D721Med (cell line): ENCODE results near the gene MILR1.
A peak's percentile ranks its signal among the peaks of the same experiment; 100 is the strongest.

Experiments
- DNase-seq: peaks from one replicate; pipeline ENCODE4 v3.0.0; 2011; ENCODE audit warnings: low spot score; ENCODE audit not compliant: insufficient read length
- FAIRE-seq: peaks from 2 replicates; lab custom pipeline; 2011; peaks lifted over from hg19 to GRCh38; lab: Jason Lieb, UNC
- TF ChIP-seq, protein P1 (sequence below): IDR thresholded peaks from 2 replicates; pipeline ENCODE4 v1.5.1; 2012; ENCODE audit warnings: mild to moderate bottlenecking, control low read depth; ENCODE audit not compliant: insufficient read depth; ENCODE audit errors: missing control alignments

Gene MILR1

DNA sequence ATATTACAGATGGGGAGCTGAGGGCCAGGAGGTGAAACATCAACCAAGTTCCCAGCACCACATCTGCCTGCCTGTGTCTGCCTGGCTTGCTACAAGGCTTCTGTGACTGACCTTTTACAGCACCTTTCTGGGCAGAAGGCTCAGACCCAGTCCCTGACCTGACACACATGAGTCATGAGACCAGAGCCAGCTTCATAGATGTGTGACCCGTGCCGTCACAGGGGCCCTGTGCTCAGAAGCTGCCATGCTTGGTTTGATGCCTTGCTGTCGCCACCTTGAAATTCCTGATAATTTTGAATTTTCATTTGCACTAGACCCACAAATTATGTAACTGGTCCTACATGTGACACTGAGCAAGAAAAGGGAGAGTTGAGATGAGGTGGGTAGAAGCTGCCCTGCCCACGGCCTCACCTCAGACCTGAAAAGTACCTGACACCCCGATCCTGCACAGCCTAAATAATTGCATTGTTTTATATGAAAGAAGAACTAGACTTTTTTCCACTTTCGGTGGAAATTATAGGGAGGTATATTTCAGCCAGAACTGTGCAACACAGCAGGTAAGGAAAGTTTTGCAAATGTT lies 44.9 kb upstream of the MILR1 start:
- TF ChIP-seq, protein P1, sequence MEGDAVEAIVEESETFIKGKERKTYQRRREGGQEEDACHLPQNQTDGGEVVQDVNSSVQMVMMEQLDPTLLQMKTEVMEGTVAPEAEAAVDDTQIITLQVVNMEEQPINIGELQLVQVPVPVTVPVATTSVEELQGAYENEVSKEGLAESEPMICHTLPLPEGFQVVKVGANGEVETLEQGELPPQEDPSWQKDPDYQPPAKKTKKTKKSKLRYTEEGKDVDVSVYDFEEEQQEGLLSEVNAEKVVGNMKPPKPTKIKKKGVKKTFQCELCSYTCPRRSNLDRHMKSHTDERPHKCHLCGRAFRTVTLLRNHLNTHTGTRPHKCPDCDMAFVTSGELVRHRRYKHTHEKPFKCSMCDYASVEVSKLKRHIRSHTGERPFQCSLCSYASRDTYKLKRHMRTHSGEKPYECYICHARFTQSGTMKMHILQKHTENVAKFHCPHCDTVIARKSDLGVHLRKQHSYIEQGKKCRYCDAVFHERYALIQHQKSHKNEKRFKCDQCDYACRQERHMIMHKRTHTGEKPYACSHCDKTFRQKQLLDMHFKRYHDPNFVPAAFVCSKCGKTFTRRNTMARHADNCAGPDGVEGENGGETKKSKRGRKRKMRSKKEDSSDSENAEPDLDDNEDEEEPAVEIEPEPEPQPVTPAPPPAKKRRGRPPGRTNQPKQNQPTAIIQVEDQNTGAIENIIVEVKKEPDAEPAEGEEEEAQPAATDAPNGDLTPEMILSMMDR: no peak
- DNase-seq (no peak), FAIRE-seq (no peak)

DNA sequence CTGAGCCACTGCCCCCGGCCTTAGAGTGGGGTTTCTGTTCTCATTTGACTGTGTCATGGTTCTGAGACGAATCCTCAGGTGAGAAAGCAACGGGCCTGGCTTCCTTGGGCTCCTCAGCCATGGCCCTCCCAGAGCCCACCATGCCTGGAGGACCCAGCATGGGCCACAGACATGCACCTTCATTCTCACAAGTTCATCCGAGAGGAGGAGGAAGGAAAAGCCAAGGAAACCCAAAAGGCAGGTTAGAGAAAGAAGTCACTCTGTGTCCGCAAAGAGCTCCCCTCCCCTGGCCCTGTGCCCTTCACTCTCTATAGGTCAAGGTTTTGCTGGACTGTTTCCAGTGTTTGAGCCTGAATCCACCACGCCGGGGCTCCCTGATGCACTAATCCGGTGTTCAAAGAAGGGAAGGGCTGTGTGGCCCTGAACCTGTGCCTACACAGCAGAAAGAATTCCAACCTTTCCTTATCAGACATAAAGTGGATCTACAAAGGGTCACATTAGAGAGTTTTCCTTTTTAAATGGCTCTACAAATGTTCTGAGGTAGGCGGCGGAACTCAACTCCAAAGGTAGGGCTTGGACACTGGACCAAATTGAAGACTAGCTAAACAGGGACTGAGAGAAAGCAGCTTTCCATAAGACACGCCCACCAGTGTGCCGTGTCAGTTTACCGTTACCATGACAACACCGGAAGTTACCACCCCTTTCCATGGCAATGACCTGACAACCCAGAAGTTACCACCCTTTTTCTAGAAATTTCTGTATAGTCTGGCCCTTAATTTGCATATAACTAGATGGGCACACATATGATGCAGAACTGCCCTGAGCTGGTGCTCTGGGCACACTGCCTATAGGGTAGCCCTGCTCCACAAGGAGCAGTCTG lies 42.4 kb upstream of the MILR1 start:
- DNase-seq (no peak), FAIRE-seq (no peak)
- TF ChIP-seq, protein P1: no peak

DNA sequence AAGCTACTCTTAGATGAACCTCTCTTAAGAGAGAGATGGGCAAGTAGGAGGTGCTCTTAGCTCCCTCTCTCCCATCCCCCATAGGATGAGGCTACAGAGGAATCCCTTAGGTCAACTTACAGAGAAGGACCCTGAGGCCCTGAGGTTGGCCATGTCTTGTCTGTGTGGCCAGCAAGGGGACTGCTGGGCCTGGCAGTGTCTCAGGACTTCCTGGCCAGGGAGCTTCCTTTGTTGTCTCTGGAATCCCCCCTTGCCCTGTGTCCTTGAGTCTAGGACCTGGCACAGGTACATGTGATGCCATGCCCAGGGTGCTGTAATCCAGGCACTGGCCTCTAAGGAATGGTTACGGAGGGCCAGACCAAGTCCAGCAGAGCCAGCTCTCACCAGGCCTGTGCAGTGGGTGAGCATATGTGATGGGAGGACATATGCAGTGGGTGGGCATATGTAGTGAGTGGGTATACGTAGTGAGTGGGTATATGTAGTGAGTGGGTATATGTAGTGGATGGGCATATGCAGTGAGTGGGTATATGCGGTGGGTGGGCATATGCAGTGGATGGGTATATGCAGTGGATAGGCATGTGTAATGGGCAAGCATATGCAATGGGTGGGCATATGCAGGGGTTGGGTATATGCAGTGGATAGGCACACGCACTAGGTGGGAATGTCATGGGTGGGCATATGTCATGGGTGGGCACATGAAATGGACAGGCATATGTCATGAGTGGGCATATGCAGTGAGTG lies 38.0 kb upstream of the MILR1 start:
- DNase-seq (no peak), FAIRE-seq (no peak)
- TF ChIP-seq, protein P1: no peak

DNA sequence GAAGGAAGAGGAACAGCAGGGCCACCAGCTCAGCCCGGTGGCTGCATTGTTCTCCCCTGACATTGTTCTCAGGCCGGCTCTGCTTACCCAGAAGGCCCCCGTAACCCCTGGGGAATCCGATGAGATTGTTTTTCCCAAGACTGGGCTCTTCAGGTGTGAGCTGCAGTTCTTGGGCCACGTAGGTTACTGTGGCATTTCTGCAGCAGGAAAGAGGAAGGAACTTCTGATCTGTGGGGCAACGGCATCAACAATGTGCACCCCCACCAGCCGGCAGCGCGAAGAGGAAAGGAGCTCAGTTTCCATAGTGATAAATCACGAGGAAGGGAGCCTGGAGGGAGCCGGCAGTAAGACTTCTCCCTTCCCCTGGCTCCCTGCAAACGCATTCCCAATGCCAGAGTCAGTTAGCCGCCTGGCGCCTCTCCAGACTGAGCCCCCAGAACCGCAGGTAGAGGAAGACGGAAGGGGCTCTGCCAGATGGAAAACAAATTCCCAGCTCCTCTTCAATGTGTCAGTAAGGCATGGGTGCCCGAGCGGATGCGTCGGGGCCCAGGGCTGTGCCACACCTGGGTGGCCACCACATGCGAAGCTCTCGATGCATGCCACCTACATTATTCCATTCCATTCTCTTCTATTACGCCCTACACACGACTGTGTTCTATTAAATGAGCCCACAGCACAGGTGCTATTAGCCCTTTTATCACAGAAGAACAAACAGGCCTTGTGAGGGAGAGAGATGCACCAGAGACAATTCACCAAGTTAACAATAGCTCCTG lies 36.7 kb upstream of the MILR1 start:
- DNase-seq: peak; percentile 54
- TF ChIP-seq, protein P1: no peak
- FAIRE-seq: no peak

DNA sequence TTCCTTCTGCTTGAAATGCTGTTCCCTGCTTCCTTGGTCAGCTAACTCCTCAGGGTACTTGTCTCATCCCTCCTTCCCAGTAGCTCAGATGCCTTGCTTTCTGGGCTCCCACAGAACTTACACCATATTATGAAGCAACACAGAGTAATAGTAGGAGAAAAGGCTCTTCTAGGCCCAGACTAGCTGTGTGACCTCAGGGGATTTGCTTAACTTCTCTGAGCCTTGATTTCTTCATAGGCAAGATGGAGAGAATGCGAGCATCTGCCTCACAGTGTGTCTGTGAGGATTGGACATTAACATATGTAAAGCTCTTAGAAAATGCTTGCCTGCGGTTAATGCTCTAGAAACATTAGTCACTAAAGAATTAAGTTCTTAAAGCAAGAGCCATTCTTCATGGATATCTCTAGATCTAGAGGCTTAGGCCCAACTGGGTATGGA lies 36.0 kb upstream of the MILR1 start:
- DNase-seq (no peak), FAIRE-seq (no peak)
- TF ChIP-seq, protein P1: no peak

DNA sequence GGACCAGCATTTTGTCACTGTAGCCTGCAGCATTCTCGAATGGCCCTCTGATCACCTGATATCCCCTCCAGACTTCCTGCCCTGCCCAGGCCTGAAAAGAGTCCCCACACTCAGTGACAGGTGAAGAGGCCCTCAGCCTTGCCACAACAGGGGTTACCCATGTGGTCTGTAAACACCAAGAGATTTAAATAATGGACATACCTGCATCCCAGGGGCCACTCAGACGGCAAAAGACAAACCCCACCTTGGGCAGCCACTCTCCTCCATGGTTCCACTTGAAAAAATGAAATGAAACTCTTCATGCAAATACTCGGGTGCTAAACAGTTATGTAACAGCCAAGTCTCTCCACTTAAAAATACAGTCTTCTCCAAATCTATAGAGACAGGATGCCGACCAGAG lies 35.4 kb upstream of the MILR1 start:
- TF ChIP-seq, protein P1: no peak
- FAIRE-seq: no peak
- DNase-seq: no peak
